ENCODE data around the gene MTHFS.
"Not testable (repeated sequence)": the region's sequence is repeated elsewhere in the genome, so short reads cannot be mapped to it uniquely, and the experiment has no call there.

GRCh38 chr15:79909556-79910335 lies 12.9 kb upstream of the MTHFS start:
- not testable (repeated sequence) for TF ChIP-seq CTCF, POLR2A (IDR thresholded peaks at IDR 0.05)

All from lower leg skin (tissue), 3 donors.